Mesenchymal stem cell (in vitro differentiated cells and primary cell): ENCODE results near the gene DTNB.

Source experiments
- DNase-seq: peaks from one replicate; pipeline ENCODE4 v3.0.0-alpha.2; 2013
- H2AFZ ChIP-seq: one replicate; pipeline ENCODE4 v1.6.1; 2013; ENCODE audit warnings: low read depth, mild to moderate bottlenecking, control low read depth, inconsistent platforms, low read length, moderate library complexity
- H2AK5ac ChIP-seq: 2 replicates; pipeline ENCODE4 v1.6.1; 2013; ENCODE audit warnings: low read length, moderate library complexity, mild to moderate bottlenecking, inconsistent platforms; ENCODE audit not compliant: severe bottlenecking
- H2BK120ac ChIP-seq: one replicate; pipeline ENCODE4 v1.6.1; 2013; ENCODE audit warnings: low read depth, mild to moderate bottlenecking, inconsistent platforms, low read length, moderate library complexity
- H2BK12ac ChIP-seq, 2 experiments: one replicate each; pipeline ENCODE4 v1.6.1; 2013; ENCODE audit warnings: inconsistent platforms in 2 of 2, low read length in 2 of 2, mild to moderate bottlenecking in 2 of 2, moderate library complexity in 2 of 2, control low read depth in 1 of 2
- H2BK15ac ChIP-seq: one replicate; pipeline ENCODE4 v1.6.1; 2013; ENCODE audit warnings: mild to moderate bottlenecking, low read depth, inconsistent platforms; ENCODE audit not compliant: poor library complexity, severe bottlenecking
- H2BK5ac ChIP-seq: 2 replicates; pipeline ENCODE4 v1.6.1; 2013; ENCODE audit warnings: low read depth, mild to moderate bottlenecking, low read length, control low read depth, inconsistent platforms; ENCODE audit not compliant: poor library complexity, severe bottlenecking
- H3K14ac ChIP-seq, 2 experiments: one replicate each; pipeline ENCODE4 v1.6.1; 2013; ENCODE audit warnings: inconsistent platforms in 2 of 2, low read length in 2 of 2, control low read depth in 1 of 2, mild to moderate bottlenecking in 1 of 2, moderate library complexity in 1 of 2
- H3K18ac ChIP-seq, 2 experiments: one replicate each; pipeline ENCODE4 v1.6.1; 2013; ENCODE audit warnings: inconsistent platforms in 2 of 2, low read length in 2 of 2, control low read depth in 1 of 2, low read depth in 1 of 2, mild to moderate bottlenecking in 1 of 2
- H3K23ac ChIP-seq, 2 experiments: one replicate each; pipeline ENCODE4 v1.6.1; 2013; ENCODE audit warnings: inconsistent platforms in 2 of 2, low read length in 2 of 2, mild to moderate bottlenecking in 2 of 2, moderate library complexity in 2 of 2, control low read depth in 1 of 2
- H3K27ac ChIP-seq: 2 replicates; pipeline ENCODE4 v1.5.1; 2013; ENCODE audit warnings: mild to moderate bottlenecking, moderate library complexity, low read length, control low read depth, inconsistent platforms; ENCODE audit not compliant: poor library complexity, severe bottlenecking
- H3K27me3 ChIP-seq, 2 experiments: 2 replicates each; pipeline versions ENCODE4 v1.6.1 to v1.7.0; 2013; ENCODE audit warnings: low read length in 2 of 2, mild to moderate bottlenecking in 2 of 2, moderate library complexity in 2 of 2, control low read depth in 1 of 2, inconsistent platforms in 1 of 2; ENCODE audit not compliant: control insufficient read depth in 1 of 2, insufficient read depth in 1 of 2
- H3K36me3 ChIP-seq, 2 experiments: 2 replicates each; pipeline versions ENCODE4 v1.6.1 to v1.7.0; 2013; ENCODE audit warnings: low read length in 2 of 2, control low read depth in 1 of 2, inconsistent platforms in 1 of 2, low read depth in 1 of 2, mild to moderate bottlenecking in 1 of 2; ENCODE audit not compliant: insufficient read depth in 2 of 2, control insufficient read depth in 1 of 2
- H3K4ac ChIP-seq, 2 experiments: one replicate each; pipeline ENCODE4 v1.6.1; 2013; ENCODE audit warnings: inconsistent platforms in 2 of 2, low read length in 2 of 2, mild to moderate bottlenecking in 2 of 2, moderate library complexity in 2 of 2, control low read depth in 1 of 2, low read depth in 1 of 2
- H3K4me1 ChIP-seq: 2 replicates; pipeline ENCODE4 v1.6.1; 2013; ENCODE audit warnings: low read depth, low read length, control low read depth; ENCODE audit not compliant: control insufficient read depth, insufficient read depth
- H3K4me2 ChIP-seq: 2 replicates; pipeline ENCODE4 v1.6.1; 2013; ENCODE audit warnings: low read length, mild to moderate bottlenecking, inconsistent platforms; ENCODE audit not compliant: poor library complexity, severe bottlenecking
- H3K4me3 ChIP-seq, 2 experiments: 2 replicates each; pipeline versions ENCODE4 v1.5.1 to v1.7.0; 2013; ENCODE audit warnings: low read length in 2 of 2, mild to moderate bottlenecking in 2 of 2, control low read depth in 1 of 2, low read depth in 1 of 2; ENCODE audit not compliant: insufficient read depth in 1 of 2
- H3K79me1 ChIP-seq: replicated peaks from 2 replicates; pipeline ENCODE4 v1.6.1; 2013; ENCODE audit warnings: mild to moderate bottlenecking, control low read depth, low read length, inconsistent platforms; ENCODE audit not compliant: poor library complexity, severe bottlenecking
- H3K9ac ChIP-seq: 2 replicates; pipeline ENCODE4 v1.7.0; 2013; ENCODE audit warnings: mild to moderate bottlenecking, low read length, moderate library complexity
- H3K9me3 ChIP-seq: 2 replicates; pipeline ENCODE4 v1.7.0; 2013; ENCODE audit warnings: mild to moderate bottlenecking, low read length; ENCODE audit not compliant: control insufficient read depth
- H4K8ac ChIP-seq: one replicate; pipeline ENCODE4 v1.6.1; 2013; ENCODE audit warnings: inconsistent platforms, mild to moderate bottlenecking, low read length, moderate library complexity
- H4K91ac ChIP-seq: one replicate; pipeline ENCODE4 v1.6.1; 2013; ENCODE audit warnings: mild to moderate bottlenecking, low read length, inconsistent platforms
- WGBS: methylation state at CpG from one replicate; pipeline ENCODE4 v1.1.7; 2013; ENCODE audit warnings: mixed read lengths; 5-methylcytosine and 5-hydroxymethylcytosine counted together

DTNB gene

DNA sequence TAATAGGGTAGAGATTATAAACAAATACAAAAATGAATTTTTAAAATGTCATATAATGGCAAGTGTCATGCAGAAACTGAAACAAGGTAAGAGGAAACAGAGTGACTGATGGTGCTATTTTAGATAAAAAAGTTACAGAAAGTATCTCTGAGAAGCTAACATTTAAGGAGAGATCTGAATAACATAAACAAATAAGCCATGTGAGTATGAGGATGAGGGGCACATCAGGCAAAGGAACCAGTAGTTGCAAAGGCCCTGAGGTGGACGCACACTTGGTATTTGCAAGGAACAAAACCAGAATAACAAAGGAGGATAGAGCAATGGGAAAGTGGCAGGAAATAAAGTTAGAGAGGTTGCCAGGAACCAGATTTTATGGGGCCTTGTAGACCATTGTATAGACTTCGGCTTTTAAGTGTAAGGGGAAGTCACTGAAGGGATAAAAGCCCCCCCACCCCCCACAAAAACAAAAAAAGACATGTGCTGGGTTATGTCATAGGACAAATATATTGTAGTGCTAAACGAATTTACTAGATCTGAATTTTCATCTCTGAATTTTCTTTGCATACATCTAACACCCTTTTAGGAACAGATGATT is 159.2 kb downstream of the DTNB start:
- no peak overlapping the region for H4K8ac ChIP-seq
- no peaks in the 10 kb centered on the region for H3K4me1 ChIP-seq
- no peaks in the 10 kb centered on the region for H3K9me3 ChIP-seq
- no peak overlapping the region for H2BK15ac ChIP-seq
- H3K4me2 ChIP-seq: no peak overlapping the region
- no peak overlapping the region for H3K27ac ChIP-seq
- WGBS: 90% methylated on average over 1 of the region's 3 CpGs
- H4K91ac ChIP-seq: no peak overlapping the region
- H3K27me3 ChIP-seq: no peaks in the 10 kb centered on the region
- H2AFZ ChIP-seq: no peak overlapping the region
- H3K4ac ChIP-seq: no peak overlapping the region
- H2BK12ac ChIP-seq: no peak overlapping the region
- peak overlapping the region in 1 of 2 experiments; percentile 34 for H3K18ac ChIP-seq
- no peak overlapping the region for H2BK120ac ChIP-seq
- H3K79me1 ChIP-seq: no peaks in the 10 kb centered on the region
- H3K14ac ChIP-seq: no peak overlapping the region
- H3K36me3 ChIP-seq: no peaks in the 10 kb centered on the region
- H3K9ac ChIP-seq: no peak overlapping the region
- DNase-seq: no peak
- H2BK5ac ChIP-seq: no peak overlapping the region
- H3K4me3 ChIP-seq: no peak overlapping the region
- no peak overlapping the region for H3K23ac ChIP-seq
- H2AK5ac ChIP-seq: no peak overlapping the region

DNA sequence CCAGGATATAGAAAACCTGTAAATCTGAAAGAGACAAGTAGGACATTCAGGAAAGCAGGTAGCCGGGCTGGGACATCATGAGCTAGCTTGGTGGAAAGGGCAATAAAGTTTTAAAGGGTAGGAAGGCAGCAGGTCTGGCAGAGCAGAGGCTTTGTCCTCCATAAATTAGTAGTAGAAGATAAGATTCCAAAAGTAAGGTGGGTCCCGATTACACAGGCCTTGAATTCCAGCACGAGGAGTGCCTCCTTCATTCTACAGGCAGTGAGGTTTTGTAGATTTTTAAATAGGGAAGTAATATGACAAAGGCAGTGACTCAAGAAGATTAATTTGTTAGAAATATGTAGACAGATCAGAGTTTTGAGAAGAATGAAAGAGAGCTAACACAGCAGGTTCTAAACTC is 160.7 kb downstream of the DTNB start:
- Histone ChIP-seq H3K4me3 (no peak overlapping the region), H3K79me1 (no peaks in the 10 kb centered on the region), H3K9ac (no peak overlapping the region), H3K23ac (no peak overlapping the region), H3K9me3 (no peaks in the 10 kb centered on the region), H4K8ac (no peak overlapping the region), H3K18ac (no peak overlapping the region), H3K4me1 (no peaks in the 10 kb centered on the region), H4K91ac (no peak overlapping the region), H3K4ac (no peak overlapping the region), H2AK5ac (no peak overlapping the region), H2BK120ac (no peak overlapping the region), H3K36me3 (no peaks in the 10 kb centered on the region), H3K14ac (no peak overlapping the region), H3K27me3 (no peaks in the 10 kb centered on the region), H3K4me2 (no peak overlapping the region), H2AFZ (no peak overlapping the region), H3K27ac (no peak overlapping the region), H2BK15ac (no peak overlapping the region), H2BK12ac (no peak overlapping the region), H2BK5ac (no peak overlapping the region)
- 53% methylated on average over 3 of the region's 3 CpGs for WGBS
- DNase-seq: no peak

DNA sequence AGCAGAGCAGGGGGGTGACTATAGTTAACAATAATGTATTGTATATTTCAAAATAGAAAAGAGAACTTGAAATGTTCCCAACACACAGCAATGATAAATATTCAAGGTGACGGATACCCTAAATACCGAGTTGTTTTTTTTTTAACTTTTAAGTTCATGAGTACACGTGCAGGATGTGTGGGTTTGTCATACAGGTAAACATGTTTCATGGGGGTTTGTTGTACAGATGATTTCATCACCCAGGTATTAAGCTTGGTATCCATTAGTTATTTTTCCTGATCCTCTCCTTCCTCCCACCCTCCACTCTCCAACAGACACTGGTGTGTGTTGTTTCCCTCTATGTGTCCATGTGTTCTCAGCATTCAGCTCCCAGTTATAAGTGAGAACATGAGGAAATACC is 167.2 kb downstream of the DTNB start:
- no peaks in the 10 kb centered on the region for H3K9me3 ChIP-seq
- WGBS: 100% methylated on average over 2 of the region's 3 CpGs
- H3K4me3 ChIP-seq: no peak overlapping the region
- H3K18ac ChIP-seq: no peak overlapping the region
- no peak overlapping the region for H3K4me2 ChIP-seq
- no peak overlapping the region for H3K4ac ChIP-seq
- no peak overlapping the region for H2BK12ac ChIP-seq
- H3K23ac ChIP-seq: no peak overlapping the region
- H4K8ac ChIP-seq: no peak overlapping the region
- H2BK120ac ChIP-seq: no peak overlapping the region
- H4K91ac ChIP-seq: no peak overlapping the region
- H2BK5ac ChIP-seq: no peak overlapping the region
- DNase-seq: no peak
- no peak overlapping the region for H3K9ac ChIP-seq
- no peaks in the 10 kb centered on the region for H3K79me1 ChIP-seq
- H3K4me1 ChIP-seq: no peaks in the 10 kb centered on the region
- H3K36me3 ChIP-seq: no peaks in the 10 kb centered on the region
- H3K27ac ChIP-seq: no peak overlapping the region
- H3K14ac ChIP-seq: no peak overlapping the region
- H3K27me3 ChIP-seq: no peaks in the 10 kb centered on the region
- no peak overlapping the region for H2BK15ac ChIP-seq
- no peak overlapping the region for H2AFZ ChIP-seq
- H2AK5ac ChIP-seq: no peak overlapping the region

DNA sequence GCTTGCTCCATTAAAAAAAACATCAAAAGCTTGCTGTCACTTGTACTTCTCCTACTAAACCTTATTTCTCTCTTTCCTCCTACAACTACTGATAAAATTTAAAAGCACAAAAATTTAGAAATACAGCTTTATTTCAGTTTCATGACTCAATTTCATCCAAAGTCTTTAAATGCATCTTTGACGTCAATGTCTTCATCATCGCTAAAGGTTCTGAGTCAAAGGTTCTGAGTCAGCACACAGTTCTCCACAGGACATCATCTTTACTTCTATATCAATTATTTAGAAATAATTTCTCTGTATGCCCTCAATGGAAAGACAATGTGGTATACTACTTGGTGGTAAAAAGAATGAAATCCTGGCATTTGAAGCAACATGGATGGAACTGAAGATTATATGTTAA is 167.8 kb downstream of the DTNB start:
- no peaks in the 10 kb centered on the region for H3K27me3 ChIP-seq
- H2AFZ ChIP-seq: no peak overlapping the region
- H3K14ac ChIP-seq: no peak overlapping the region
- H3K9me3 ChIP-seq: no peaks in the 10 kb centered on the region
- H3K4me2 ChIP-seq: no peak overlapping the region
- H2BK15ac ChIP-seq: no peak overlapping the region
- H4K91ac ChIP-seq: no peak overlapping the region
- no peak overlapping the region for H3K4me3 ChIP-seq
- no peak overlapping the region for H3K4ac ChIP-seq
- H3K79me1 ChIP-seq: no peaks in the 10 kb centered on the region
- no peaks in the 10 kb centered on the region for H3K36me3 ChIP-seq
- H3K27ac ChIP-seq: no peak overlapping the region
- no peak overlapping the region for H3K18ac ChIP-seq
- WGBS: 100% methylated on average over 2 of the region's 2 CpGs
- no peak overlapping the region for H4K8ac ChIP-seq
- no peaks in the 10 kb centered on the region for H3K4me1 ChIP-seq
- no peak overlapping the region for H2BK120ac ChIP-seq
- H3K23ac ChIP-seq: no peak overlapping the region
- no peak overlapping the region for H3K9ac ChIP-seq
- no peak overlapping the region for H2BK12ac ChIP-seq
- H2BK5ac ChIP-seq: no peak overlapping the region
- DNase-seq: no peak
- no peak overlapping the region for H2AK5ac ChIP-seq
